HG03432 (cell line): ENCODE data around the gene CHST12.
A peak's percentile ranks its signal among the peaks of the same experiment; 100 is the strongest.

Source experiments
- ATAC-seq: cut with Tn5 transposase; IDR thresholded peaks from one replicate; pipeline ENCODE4 v1.9.1; 2021; ENCODE audit warnings: mild to moderate bottlenecking, moderate library complexity; ENCODE audit not compliant: unreplicated experiment

Gene CHST12

DNA sequence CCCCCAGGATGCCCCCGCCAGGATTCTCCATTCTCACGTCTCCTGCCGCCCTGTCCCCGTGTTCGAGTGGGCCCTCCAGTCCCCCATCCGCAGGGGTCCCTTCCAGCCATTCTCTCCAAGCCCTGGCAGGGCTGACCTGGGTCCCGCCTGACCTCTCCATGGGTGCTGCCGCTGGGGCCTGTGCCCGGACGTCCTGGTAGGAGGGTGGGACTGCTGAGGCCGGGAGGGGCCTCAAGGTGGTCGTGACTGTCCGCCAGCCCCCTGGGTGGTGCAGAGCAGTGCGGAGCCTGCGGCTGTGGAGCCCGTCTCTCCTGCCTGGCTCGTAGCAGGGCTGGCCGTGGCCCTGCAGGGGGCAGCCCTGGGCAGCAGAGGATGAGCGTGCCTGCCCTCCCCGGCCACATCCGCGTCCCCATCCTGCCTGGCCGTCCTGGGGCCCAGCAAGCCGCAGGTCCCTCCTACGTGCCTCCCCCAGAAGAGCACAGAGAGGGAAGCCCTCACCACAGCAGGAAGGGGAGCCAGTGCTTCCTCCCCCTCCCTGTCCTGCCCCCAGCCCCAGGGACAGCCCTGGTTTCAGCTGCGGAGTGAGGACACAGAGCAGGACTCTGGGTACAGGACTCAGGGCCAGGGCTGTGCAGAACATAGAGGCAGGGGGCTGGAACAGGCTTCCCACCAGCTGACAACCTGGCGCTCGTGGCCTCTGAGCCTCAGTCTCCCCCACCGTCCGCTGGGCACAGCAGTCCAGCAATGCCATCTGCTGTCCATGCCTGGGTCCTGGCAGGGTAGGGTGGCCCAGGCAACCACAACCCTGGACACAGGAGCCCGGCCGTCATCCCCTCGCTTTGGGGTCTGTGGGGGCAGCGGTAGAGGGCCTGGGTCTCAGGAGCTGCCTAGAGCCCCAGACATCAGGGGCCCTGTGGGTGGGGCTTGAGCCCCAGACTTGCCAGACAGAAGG is 74.3 kb downstream of the CHST12 start:
- ATAC-seq: peak; percentile 68

DNA sequence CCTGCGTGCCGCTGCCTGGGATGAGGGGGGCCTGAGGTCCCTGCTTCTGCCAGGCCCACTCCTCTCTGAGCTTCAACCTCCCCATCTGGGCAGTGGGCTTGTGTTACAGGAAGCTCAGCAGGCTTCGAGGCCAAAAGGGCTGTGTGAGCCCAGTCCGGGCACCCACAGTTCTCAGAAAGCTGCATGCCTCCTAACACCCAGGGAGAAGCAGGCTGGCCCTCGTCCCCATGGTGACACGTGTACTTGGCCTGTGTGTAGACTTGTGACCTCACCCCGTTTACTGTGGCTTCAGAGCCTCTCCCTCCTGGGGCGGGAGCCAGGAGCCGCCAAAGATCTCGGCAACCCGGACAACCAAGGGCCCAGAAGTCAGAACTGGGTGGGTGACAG is 75.0 kb downstream of the CHST12 start:
- ATAC-seq: no peak

DNA sequence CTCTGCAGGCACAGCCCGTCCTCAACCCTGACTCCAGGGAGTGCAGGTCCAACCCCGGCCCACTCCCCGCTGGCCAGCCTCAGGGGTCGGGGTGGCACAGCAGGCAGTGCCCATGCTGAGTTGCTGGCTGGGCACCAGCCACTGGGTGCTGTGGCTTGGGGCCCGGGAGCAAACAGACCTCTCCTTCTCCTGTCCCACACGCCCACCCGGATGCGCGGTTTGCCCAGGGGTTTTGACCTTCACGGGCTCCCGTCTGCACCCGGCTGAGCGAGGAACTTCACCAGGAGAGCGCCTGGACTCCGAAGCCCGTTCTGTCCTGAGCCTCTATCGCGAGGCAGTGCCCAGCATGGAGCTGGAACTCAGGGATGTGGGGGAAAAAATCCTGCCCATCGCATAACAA is 75.4 kb downstream of the CHST12 start:
- ATAC-seq: no peak

DNA sequence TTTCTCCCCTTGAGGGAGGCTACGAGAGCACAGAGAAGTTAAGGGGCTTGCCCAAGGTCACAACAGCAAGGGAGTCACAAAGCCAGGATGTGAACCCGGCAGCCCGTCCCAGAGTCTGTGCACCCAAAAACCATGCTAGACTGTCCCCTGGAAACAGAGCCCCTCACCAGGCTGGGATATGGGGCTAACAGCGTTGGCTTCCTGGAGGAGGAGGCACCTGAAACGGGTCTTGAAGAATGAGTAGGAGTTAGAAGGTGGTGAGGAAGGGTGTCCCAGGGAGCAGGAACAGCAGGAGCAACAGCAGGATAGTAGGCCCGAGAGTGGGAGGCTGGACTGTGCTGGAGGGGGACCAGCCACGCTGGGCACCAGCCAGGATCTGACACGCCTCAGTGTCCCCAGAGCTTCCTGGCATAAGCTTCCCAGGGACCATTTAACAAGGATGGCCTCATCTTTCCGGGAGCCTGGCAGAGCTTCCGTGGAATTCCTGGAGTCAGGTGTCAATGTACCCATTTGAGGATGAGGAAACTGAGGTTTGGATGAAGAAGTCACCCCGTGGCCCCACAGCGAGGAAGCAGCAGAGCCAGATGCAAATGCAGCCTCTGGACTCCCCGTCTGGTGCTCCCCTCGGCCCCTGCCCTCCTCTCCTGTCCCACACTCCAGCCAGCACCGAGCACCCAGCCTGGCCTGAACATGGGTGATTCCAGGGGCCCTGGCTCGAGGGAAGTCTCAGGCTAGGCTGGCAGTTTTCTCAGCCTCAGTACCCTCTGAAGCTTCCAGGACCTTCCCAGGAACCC is 76.1 kb downstream of the CHST12 start:
- ATAC-seq: no peak

DNA sequence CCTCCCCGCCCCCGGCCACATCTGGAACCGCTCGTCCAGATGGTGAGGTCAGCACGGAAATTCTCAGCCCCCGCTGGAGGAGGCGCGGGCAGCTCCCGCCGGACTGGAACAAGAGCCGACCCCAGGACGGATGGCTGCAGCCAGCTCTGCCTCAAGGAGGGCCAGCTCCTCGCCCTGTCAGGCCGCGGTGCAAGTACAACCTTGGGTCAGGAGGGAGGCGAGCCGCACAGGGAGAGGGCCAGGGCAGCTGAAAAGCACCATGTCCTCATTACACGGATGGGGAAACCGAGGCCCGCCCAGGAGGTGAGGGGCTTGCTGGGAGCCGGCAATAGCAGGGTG is 76.6 kb downstream of the CHST12 start:
- no peak for ATAC-seq

DNA sequence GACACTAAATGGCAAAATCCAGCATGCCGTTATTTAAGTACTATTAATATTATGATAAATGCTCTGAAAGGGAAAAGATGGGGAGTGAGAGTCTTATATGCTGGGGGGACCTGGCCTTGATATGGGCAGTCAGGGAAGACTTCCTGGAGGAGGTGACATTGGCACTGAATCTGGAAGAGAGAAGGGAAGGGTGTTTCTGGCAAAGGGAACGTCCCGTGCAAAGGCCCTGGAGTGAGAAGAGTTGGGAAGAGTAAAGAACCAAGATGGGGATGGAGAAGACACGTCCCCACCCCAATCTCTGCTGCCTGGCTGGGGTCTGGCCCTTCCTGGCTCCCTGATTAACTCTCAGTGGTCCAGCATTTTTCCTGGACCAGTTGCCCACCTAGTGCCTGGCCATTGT is 77.8 kb downstream of the CHST12 start:
- no peak for ATAC-seq

DNA sequence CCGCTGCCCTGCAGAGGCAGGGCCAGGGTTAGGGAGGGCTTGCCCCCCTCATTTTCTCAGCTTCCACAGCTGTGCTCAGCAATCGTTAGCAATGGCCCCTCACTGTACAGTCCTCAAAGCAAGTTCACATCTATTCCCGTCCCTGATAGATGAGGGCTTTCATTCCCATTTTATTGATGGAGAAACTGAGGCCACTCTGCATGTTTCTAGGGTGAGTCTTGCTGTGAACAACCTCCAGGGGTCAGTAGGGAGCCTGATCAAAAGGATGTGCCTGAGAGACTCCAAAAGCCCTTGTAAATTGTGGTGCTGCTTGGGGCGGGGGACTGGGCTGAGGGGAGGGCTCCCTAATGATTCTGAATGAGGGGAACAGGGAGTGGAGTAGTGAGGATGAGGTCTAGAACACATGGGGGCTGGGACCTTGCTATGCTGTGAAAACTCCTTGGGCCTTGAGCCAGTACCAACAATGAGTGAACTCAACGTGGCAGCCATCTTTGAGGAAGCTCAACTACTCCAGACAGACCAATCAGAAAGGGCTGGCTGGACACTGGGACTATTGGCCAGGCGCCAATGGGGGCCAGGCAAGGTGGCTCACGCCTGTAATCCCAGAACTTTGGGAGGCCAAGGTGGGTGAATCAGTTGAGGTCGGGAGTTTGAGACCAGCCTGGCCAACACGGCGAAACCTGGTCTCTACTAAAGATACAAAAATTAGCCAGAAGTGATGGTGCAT is 79.5 kb downstream of the CHST12 start:
- no peak for ATAC-seq

DNA sequence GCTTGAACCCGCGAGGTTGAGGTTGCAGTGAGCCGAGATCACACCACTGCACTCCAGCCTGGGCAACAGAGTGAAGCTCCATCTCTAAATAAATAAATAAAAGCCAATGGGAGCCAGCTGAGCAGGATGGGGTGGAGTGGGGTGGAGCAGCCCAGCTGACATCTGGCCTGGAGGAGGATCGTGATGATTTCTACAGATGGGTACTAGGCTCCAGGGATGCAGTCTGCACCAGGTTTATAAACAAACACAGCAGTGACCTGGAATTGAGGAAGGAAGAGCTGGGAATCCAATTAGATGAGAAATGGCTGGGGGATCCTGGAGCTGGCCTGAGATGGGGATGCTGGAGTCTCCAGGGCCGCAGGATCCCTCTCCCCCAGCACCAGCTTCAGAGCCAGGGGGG is 80.1 kb downstream of the CHST12 start:
- no peak for ATAC-seq

DNA sequence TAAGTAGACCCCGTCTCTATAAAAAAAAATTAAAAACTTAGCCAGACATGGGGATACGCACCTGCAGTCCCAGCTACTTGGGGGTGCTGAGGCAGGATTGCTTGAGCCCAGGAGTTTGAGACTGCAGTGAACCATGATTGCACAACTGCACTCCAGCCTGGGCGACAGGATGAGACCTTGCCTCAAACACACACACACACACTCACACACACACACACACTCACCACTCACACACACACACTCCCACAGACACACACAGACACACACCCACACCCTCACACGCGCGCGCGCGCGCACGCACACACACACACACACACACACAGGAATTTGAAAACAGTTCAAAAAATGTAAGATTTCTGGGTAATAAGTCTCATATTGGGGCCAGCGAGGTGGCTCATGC is 81.5 kb downstream of the CHST12 start:
- ATAC-seq: no peak

DNA sequence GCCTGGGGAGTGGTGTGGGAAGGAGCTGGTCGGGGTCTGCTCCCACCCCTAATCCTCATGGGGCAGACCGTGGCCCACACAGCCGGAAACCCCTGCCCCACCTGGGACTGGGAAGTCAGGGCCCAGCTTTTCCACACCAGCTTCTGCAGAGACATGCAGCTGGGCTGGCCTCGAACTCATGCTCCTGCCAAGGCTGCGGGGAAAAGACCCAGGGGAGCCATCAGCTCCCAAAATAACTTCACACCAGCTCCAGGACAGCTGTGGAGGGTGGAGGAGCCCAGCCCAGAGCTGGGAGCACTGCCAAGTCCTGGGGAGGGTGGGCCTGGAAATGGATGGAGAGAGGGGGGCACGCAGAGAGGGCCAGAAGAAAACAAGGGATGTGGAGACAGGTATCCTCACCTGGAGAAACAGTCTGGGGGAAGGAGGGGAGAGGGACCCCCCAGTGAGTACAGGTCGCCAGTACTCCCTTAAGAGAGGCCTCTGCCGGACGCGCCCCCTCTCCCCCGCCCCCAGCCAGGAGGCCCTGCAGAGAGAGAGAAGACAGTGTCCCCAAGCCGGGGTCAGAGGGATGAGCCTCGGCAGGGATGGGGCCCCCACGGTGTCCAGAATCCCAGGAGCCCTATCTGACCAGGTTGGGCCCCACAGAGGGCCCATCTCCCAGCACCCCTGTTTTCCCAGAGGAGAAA is 84.3 kb downstream of the CHST12 start:
- no peak for ATAC-seq

DNA sequence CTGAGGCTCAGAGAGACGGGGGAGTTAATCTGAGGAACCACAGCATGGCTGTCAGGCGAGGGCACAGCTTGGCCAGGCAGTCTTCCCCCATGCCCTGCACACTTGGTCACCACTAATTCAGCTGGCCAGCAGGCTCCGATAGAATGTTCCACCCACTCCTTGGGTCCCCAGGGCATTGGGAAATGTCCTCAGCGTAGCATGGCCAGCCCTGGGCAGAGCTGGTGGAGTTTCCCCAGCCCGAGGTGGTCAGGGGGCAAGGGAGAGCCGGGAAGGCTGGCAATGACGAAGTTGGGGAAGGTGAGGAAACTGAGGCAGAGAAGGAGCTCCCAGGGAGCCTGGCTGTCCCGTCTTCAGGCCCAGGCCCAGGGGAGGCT is 84.8 kb downstream of the CHST12 start:
- ATAC-seq: no peak

DNA sequence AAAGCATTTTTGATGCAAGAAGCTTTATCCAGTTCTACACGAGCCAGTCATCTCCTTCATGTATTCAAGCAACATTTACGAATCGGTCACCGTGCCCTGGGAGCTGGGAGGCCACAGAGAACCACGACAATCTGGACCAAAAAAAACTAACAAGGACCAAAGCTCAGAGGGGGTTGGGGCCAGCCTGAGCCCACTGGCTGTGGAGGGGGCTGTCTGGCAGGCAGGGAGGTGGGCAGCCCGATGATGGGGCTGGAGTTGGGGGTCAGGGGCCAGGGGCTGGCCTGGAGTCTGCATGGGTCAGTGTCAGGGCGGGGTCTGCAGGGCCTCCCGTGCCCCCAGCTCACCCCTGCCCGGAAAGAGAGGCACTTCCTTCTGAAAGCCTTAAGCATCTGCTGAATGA is 85.3 kb downstream of the CHST12 start:
- no peak for ATAC-seq

DNA sequence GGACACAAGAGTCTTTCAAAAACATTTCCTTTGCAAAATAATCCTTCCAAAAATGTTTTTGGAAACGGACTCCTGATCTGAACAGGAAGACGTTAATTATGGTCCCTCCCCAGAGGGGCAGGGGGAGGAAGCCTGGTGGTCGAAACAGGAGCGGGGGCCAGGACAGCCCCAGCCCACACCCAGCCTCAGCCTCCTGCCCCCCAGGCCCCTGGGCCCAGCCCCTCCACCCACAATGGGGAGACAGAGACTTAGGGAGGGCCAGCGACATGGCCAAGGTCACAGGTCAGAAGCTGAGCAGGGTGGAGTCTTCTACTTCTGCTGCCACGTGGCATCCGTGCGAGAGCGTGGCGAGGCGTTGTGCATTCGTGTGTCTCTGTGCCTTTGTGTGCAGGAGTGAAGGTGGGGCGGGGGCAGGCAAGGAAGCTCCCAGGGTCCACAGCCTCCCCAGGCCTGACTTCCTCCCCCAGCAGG is 86.8 kb downstream of the CHST12 start:
- ATAC-seq: no peak

DNA sequence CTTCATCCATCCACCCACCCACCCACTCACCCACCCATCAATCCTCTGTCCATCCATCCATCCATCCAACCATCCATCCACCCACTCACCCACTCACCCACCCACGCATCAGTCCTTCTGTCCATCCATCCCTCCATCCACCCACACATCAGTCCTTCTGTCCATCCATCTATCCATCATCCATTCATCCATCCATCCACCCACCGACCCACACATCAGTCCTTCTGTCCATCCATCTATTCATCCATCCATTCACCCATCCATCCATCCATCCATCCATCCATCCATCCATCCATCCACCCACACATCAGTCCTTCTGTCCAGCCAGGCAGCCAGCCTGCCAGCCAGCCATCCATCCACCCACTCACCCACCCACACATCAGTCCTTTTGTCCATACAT is 88.6 kb downstream of the CHST12 start:
- no peak for ATAC-seq

DNA sequence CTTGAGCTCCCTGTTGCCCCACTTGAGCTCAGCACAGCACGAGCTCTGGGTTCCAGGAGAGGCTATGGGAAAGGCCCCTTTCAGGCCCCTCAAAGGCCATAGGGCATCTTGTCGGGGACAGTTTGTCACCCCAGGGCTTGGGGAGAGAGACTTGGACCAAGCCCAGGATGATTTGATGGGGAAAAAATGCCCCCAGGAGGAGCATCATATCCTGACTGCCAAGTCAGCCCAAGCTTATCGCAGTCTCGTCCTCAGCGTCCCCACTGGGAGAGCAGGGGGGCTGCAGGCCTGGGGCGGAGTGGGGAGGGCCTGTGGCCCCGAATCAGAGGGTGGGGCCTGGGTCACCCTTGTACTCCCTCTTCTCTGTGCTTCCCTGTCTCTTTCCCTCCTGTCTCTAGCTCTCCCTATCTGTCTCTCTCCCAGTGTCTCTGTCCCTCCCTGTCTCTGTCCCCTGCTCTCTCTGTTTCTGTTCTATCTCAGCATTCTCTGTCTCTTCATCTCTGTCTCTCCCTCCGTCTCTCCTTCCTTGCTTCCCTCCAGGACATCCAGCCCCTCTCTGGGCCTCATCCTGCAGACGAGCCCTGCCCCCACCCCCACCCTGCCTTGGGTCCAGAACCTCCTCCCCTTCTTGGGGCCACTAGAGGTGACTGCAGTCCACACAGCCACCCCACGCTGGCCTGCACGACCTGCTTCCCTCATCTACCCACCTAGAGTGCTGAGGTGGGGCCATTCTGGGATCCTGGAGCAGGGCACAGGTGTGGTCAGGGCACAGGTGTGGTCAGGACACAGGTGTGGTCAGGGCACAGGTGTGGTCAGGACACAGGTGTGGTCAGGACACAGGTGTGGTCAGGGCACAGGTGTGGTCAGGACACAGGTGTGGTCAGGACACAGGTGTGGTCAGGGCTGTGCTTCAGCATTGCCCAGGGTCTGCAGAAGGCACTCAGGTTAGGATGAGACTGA is 90.1 kb downstream of the CHST12 start:
- no peak for ATAC-seq

DNA sequence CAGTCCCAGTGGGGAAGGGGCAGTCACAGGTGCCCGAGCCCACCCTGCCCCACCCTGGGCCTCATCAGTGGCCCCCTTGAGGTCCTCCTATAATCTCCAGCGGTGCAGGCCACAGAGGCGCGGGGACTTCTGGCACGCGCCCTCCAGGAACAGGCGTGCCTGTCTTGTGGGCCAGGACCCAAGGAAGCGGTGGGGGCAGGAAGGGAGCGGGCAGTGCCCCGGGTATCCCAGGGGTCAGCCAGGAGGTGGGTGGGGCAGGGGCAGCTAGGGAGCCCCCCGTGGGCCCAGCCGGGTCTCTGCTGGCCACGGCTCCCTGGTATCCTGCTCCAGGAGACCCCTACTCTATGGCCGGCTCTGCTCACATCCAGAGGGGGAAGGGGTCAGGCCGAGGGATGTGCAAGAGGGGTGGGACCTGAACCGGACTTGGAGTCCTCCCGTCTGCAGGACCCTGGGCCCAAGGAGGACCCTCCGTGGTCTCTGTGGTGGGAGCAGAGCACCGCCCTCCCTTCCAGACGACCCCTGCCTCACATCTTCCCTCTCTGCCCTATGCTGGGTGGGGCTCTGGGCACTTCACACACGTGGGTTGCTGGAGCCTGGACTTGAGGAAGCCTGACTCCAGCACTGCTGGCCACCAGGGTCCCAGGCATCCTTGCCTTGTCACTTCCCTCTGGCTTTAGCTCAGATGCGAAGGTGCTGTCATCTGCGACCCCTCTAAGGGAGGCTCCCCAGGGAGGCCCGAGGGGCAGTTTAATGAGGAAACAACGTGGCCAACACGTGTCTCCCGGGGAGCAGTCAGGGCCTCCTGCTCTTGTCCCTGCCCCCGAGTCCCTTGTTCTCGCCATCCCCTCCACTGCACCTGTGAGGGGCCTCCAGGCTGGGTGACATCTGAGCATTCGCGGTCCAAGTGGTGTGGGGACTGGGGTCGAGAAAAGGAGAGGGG is 91.0 kb downstream of the CHST12 start:
- ATAC-seq: no peak

DNA sequence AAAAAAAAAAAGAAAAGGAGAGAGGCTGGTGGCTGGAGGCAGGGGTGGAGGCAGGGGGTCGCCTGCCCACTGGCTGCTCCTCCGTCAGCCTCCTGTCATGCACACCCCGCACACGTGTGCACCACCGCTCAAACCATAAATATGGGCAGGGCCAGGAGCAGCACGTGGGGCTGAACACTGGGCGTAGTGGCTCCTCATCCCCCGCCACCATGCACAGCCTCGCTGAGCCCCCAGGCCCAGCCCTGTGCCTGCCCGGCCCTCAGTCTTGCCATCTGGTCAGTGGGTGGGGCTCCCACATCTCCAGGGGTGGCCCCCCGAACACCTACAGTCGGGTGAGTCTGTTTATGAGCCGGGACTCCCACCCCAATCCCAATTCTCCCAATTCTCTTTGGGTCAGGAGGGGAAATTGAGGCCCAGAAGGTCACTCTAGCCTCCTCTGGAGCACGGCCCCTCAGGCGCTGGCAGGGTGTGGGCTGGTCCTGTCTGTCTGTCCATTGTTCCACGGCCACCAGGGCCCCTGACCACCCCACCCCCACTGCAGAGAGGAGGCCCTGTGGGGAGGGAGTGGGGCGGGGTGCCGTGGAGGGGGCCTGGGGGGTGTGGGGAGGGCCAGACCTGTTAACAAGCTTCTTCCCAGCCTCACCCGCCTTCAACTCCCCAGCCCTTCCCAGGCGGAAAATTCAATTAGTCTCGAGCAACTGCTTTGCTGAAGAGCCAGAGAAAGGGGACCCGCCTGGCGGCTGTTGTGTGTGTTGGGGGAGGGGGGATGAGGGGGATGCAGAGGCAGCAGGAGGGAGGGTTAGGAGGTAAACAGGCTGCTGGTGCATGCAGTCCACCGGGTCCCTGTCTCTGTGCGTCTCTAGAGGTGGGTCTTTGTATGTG is 92.2 kb downstream of the CHST12 start:
- ATAC-seq: no peak

DNA sequence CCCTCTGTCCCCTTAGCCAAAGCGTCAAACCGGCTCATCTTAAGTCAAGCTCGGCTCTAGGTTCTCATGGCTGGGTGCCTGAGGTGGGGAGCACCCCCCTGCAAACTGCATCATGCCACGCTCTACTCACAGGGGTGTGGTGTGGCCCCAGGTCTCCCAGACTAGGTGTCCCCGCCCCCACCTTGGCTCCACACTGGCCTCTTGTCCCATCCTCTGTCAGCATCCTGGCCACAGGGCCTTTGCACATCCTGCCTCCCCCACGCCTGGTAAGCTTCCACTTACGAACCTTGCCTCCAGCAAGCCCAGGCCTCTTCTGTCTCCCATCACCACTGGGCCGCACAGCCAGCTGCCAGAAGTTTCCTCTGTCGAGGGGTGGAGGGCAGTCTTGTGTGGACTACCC is 93.0 kb downstream of the CHST12 start:
- no peak for ATAC-seq
